Lung (tissue), 12 donors: ENCODE measurements around the gene TMEM47. TPM values are rescaled to one million over a fixed set of nuclear protein-coding genes. Genes with fewer than 3 reads are reported as not detected.

Source experiments
- ATAC-seq: fragments of 200-7000 bp; cut with Tn5 transposase; one replicate; pipeline ENCODE4 v1.9.1; 2020; ENCODE audit warnings: moderate number of reproducible peaks; ENCODE audit not compliant: insufficient read depth, low FRiP score
- DNase-seq, 3 donors: peaks; one replicate each; pipeline ENCODE4 v3.0.0-alpha.2; 2013 to 2017
- H3K27ac ChIP-seq, 2 donors: one replicate each; pipeline ENCODE4 v1.5.1; 2013; ENCODE audit warnings: mild to moderate bottlenecking in 2 of 2, moderate library complexity in 2 of 2, control low read depth in 1 of 2, inconsistent platforms in 1 of 2, low read depth in 1 of 2, low read length in 1 of 2
- H3K27me3 ChIP-seq, 3 donors: one replicate each; pipeline ENCODE4 v1.5.1; 2013; ENCODE audit warnings: low read length in 2 of 3; ENCODE audit not compliant: control insufficient read depth in 3 of 3, insufficient read depth in 3 of 3
- H3K36me3 ChIP-seq, 4 donors: one replicate each; pipeline ENCODE4 v1.5.1; 2013; ENCODE audit warnings: low read length in 4 of 4, mild to moderate bottlenecking in 1 of 4, moderate library complexity in 1 of 4; ENCODE audit not compliant: control insufficient read depth in 4 of 4, insufficient read depth in 4 of 4
- H3K4me1 ChIP-seq, 5 donors: one replicate each; pipeline ENCODE4 v1.5.1; 2013; ENCODE audit warnings: low read length in 5 of 5, mild to moderate bottlenecking in 2 of 5, moderate library complexity in 1 of 5; ENCODE audit not compliant: control insufficient read depth in 5 of 5, insufficient read depth in 5 of 5
- H3K4me3 ChIP-seq: one replicate; pipeline ENCODE4 v1.5.1; 2013; ENCODE audit warnings: mild to moderate bottlenecking, control low read depth, moderate library complexity
- H3K9ac ChIP-seq, 2 donors: one replicate each; pipeline ENCODE4 v1.5.1; 2013; ENCODE audit warnings: low read length in 2 of 2, control low read depth in 1 of 2; ENCODE audit not compliant: insufficient read depth in 1 of 2
- H3K9me3 ChIP-seq, 4 donors: one replicate each; pipeline ENCODE4 v1.5.1; 2013; ENCODE audit warnings: low read length in 3 of 4, mild to moderate bottlenecking in 1 of 4, moderate library complexity in 1 of 4; ENCODE audit not compliant: control insufficient read depth in 4 of 4, insufficient read depth in 3 of 4
- WGBS, 2 donors: extraction: QIAGEN DNeasy Blood & Tissue Kit; methylation state at CpG; one replicate each; pipeline ENCODE4 v1.1.7; 2013; 5-methylcytosine and 5-hydroxymethylcytosine counted together
- polyA plus RNA-seq, 2 donors: library from polyadenylated mRNA; stranded (reverse); fragments of 200-250 nt; gene quantifications; one replicate each; pipeline ENCODE4 v1.2.1, GENCODE V29; 2013
- total RNA-seq, 2 donors: library from RNA; depleted of rRNA in 1 of 2; stranded (reverse); fragments of >200 nt in 1 of 2; gene quantifications; one replicate each; pipeline ENCODE4 v1.2.1, GENCODE V29; 2014 to 2021
- TF ChIP-seq, protein P1 (sequence below): IDR thresholded peaks from 2 replicates; pipeline ENCODE4 v1.5.1; 2012; ENCODE audit warnings: mild to moderate bottlenecking; ENCODE audit errors: control extremely low read depth, extremely low read depth
- donor health status: control.
- donor health status: control.
- donor health status: Bipolar disorder and iron deficiency.
- donor health status: healthy.
- donor health status: DM: yes; HTN: yes; CAD: no.

The TMEM47 gene
- total and polyA plus RNA-seq, 4 donors = 7.0 to 42.6 (median 12.4) TPM

DNA sequence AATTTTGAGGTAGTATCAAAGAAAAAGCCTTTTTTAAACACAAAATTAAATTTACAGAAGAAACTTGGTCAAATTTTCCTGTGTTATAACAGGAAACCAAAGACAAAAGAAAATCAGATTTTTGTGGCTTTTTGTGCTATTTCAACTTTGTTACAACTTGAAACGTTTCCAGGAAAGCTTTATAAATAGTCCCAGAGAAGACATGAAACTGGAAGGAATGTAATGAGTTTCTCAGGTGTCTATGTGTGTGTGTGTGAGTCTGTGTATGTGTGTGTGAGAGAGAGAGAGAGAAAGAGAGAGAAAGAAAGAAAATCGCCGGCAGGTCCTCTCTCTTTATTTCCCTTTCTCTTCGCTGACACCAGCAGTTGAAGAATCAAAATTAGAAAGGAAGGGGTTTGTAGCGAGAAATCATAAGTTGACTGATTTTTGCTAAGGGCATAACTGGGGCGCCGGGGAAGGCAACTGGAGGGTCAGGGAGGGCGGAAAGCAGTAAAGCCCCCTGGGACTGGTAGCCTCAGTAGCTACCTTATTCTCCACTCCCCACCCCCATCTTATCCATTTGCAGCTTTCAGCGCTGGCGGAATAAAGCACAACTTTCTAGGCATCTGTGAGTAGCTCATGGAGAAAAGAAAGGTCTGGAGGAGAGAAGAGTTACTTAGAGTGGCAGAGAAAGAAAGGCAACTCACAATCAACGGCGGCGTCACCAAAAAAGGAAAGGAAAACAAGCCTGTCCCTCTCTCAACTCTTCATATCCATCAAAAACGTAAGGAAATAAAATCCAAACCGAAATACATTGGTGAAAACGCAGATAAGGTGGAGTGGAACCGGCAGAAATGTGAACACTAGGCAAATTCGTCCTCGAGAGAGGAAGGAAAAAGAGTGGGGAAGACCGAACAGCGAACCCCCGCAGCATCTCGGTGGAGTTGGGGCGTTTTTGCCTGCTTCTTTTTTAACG, 1.3 kb downstream of the TMEM47 start:
- H3K4me1 ChIP-seq = peaks cover 0 to 8% (median 0%) of the 10 kb centered on the region in 5 donors
- TF ChIP-seq, protein P1, sequence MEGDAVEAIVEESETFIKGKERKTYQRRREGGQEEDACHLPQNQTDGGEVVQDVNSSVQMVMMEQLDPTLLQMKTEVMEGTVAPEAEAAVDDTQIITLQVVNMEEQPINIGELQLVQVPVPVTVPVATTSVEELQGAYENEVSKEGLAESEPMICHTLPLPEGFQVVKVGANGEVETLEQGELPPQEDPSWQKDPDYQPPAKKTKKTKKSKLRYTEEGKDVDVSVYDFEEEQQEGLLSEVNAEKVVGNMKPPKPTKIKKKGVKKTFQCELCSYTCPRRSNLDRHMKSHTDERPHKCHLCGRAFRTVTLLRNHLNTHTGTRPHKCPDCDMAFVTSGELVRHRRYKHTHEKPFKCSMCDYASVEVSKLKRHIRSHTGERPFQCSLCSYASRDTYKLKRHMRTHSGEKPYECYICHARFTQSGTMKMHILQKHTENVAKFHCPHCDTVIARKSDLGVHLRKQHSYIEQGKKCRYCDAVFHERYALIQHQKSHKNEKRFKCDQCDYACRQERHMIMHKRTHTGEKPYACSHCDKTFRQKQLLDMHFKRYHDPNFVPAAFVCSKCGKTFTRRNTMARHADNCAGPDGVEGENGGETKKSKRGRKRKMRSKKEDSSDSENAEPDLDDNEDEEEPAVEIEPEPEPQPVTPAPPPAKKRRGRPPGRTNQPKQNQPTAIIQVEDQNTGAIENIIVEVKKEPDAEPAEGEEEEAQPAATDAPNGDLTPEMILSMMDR = no peak
- WGBS, 2 donors = 0 to 24% methylated on average over 25 of the region's 25 CpGs
- peaks cover 0 to 17% (median 4%) of the 10 kb centered on the region in 3 donors for H3K27me3 ChIP-seq
- peak overlapping the region; percentile 56 for H3K4me3 ChIP-seq
- DNase-seq (peak; percentile 16 to 53 (median 46)), ATAC-seq (no peak)
- peak overlapping the region; percentile 69 to 92 for H3K9ac ChIP-seq
- peaks cover 0 to 2% (median 0%) of the 10 kb centered on the region in 4 donors for H3K9me3 ChIP-seq
- H3K36me3 ChIP-seq = no peaks in the 10 kb centered on the region
- peak overlapping the region; percentile 78 to 98 for H3K27ac ChIP-seq

DNA sequence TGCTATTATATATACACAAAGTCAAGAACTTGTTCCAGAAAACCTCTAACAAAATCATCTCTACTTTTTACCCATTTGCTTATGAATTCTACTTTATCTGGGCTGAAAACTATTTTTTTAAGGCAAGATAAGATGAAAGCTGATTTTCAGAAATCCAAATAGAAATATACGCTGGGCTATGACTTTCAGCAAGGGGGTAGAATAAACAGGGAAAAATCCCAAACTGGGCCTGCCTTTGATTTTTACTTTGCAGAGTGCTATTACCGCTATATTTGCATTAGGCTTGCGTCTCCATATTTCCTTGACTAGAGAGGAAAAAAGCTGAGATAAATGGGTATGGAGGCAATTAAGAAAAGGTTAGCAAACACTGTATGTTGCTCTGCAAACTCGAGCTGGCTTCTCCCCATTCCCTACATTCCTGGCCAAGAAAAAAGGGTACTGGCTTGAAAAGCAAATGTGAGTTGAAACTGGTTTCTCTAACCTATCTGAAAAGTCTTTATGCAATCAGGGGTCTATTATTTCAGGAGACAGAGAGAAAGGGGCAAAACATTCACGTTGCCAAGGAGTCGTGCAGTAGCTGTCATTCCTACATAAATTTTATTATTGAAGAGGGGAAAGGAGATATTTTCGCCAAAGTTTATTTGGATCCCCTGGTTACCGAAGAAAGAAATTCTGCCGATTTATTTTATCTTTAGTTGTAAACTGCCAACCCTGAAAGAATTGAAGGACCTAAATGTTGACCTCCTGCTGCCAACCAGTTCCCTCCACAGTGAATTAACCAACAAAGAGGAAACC, 2.2 kb downstream of the TMEM47 start:
- Histone ChIP-seq H3K4me1 (peaks cover 0 to 9% (median 0%) of the 10 kb centered on the region in 5 donors), H3K9me3 (peaks cover 0 to 2% (median 0%) of the 10 kb centered on the region in 4 donors), H3K36me3 (no peaks in the 10 kb centered on the region), H3K9ac (peak overlapping the region; percentile 7 to 92), H3K27me3 (peaks cover 0 to 17% (median 4%) of the 10 kb centered on the region in 3 donors), H3K4me3 (no peak overlapping the region), H3K27ac (peak overlapping the region in 1 of 2 donors; percentile 98)
- DNase-seq (peak; percentile 13 to 60 (median 58)), ATAC-seq (no peak)
- TF ChIP-seq, protein P1 = no peak
- 29 to 30% methylated on average over 9 of the region's 9 CpGs for WGBS, 2 donors

DNA sequence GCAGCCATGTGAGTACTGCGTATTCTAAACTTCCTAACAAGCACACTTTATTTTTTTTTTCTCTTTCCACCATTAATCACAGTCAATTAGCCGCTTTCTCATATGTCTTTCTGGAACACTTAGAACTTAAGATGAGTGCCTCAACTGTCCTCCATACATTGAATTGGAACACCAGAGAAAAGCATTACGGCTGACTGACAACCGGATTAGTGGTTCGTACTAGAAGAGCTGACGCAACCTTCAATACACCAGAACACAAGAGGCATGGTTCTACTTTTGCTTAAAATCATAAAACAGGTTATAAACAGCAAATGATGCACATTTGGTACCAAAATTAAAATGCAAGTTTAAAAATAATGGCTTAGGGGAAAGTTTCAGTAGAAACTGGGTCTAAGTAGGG, 3.3 kb downstream of the TMEM47 start:
- peak overlapping the region in 1 of 2 donors; percentile 92 for H3K9ac ChIP-seq

More for the DNA sequence above, 3.3 kb downstream of the TMEM47 start:
- Histone ChIP-seq H3K4me1 (peaks cover 0 to 9% (median 0%) of the 10 kb centered on the region in 5 donors), H3K27me3 (peaks cover 0 to 17% (median 4%) of the 10 kb centered on the region in 3 donors), H3K36me3 (no peaks in the 10 kb centered on the region), H3K27ac (peak overlapping the region in 1 of 2 donors; percentile 85), H3K9me3 (peaks cover 0 to 2% (median 0%) of the 10 kb centered on the region in 4 donors), H3K4me3 (no peak overlapping the region)
- TF ChIP-seq, protein P1 = no peak
- DNase-seq = peak in 2 of 3 donors; percentile 31 to 44
- WGBS, 2 donors = 48 to 56% methylated on average over 6 of the region's 6 CpGs
- ATAC-seq = no peak
